Naive thymus-derived CD4-positive, alpha-beta T cell (primary cell): ENCODE measurements around the gene IFTAP. TPM values are rescaled to one million over a fixed set of nuclear protein-coding genes. Genes with fewer than 3 reads are reported as not detected.

Experiments used
- ATAC-seq: fragments of 150-1000 bp; cut with Tn5 transposase; 2 replicates; pipeline ENCODE4 v1.10.0; 2021; ENCODE audit warnings: mild to moderate bottlenecking, moderate library complexity
- CTCF ChIA-PET: fragments of 350-600 bp; sonication (Branson Sonifier 250); formaldehyde crosslinking; loops from one replicate; lab custom pipeline; 2021; ENCODE audit warnings: antibody characterized with exemption; lab: Charles Lee
- POLR2A ChIA-PET: fragments of 350-600 bp; sonication (Branson Sonifier 250); formaldehyde crosslinking; loops from one replicate; lab custom pipeline; 2021; ENCODE audit warnings: antibody characterized with exemption, inconsistent platforms; lab: Charles Lee
- DNase-seq, 9 donors: peaks; one replicate each; pipeline versions ENCODE4 v3.0.0 to v3.0.0-alpha.2; 2020 to 2022; ENCODE audit warnings: mixed read lengths in 1 of 9
- H3K27ac ChIP-seq: one replicate; pipeline ENCODE4 v1.7.0; 2013; ENCODE audit warnings: mild to moderate bottlenecking, low read depth, low read length, moderate library complexity
- H3K27me3 ChIP-seq, 2 donors: one replicate each; pipeline ENCODE4 v1.7.0; 2013; ENCODE audit warnings: low read length in 2 of 2, mild to moderate bottlenecking in 2 of 2, moderate library complexity in 2 of 2; ENCODE audit not compliant: control insufficient read depth in 2 of 2, insufficient read depth in 2 of 2
- H3K36me3 ChIP-seq, 3 experiments: 1 replicate in 2 of 3; 2 replicates in 1 of 3; pipeline ENCODE4 v1.7.0; 2013; ENCODE audit warnings: low read length in 3 of 3, mild to moderate bottlenecking in 3 of 3, moderate library complexity in 1 of 3; ENCODE audit not compliant: insufficient read depth in 3 of 3, control insufficient read depth in 2 of 3
- H3K4me1 ChIP-seq, 2 donors: one replicate each; pipeline ENCODE4 v1.7.0; 2013; ENCODE audit warnings: low read length in 2 of 2, mild to moderate bottlenecking in 2 of 2, moderate library complexity in 1 of 2; ENCODE audit not compliant: control insufficient read depth in 2 of 2, insufficient read depth in 2 of 2
- H3K4me3 ChIP-seq: 2 replicates; pipeline ENCODE4 v1.7.0; 2013; ENCODE audit warnings: mild to moderate bottlenecking, low read length
- H3K9me3 ChIP-seq, 3 experiments: 1 replicate in 2 of 3; 2 replicates in 1 of 3; pipeline ENCODE4 v1.7.0; 2013; ENCODE audit warnings: low read length in 3 of 3; ENCODE audit not compliant: control insufficient read depth in 2 of 3
- H3K27ac Mint-ChIP-seq, 9 donors: one replicate each; pipeline ENCODE4 v1.8.0; 2020 to 2022; ENCODE audit warnings: mixed read lengths in 9 of 9, mild to moderate bottlenecking in 8 of 9, moderate library complexity in 5 of 9, inconsistent platforms in 2 of 9
- H3K27me3 Mint-ChIP-seq, 5 donors: one replicate each; pipeline ENCODE4 v1.8.0; 2021 to 2022; ENCODE audit warnings: mixed read lengths in 5 of 5, mild to moderate bottlenecking in 1 of 5
- H3K36me3 Mint-ChIP-seq, 5 donors: one replicate each; pipeline ENCODE4 v1.8.0; 2020 to 2022; ENCODE audit warnings: mixed read lengths in 5 of 5, mild to moderate bottlenecking in 3 of 5, inconsistent platforms in 1 of 5
- H3K4me1 Mint-ChIP-seq, 7 donors: one replicate each; pipeline ENCODE4 v1.8.0; 2020 to 2022; ENCODE audit warnings: mixed read lengths in 7 of 7, mild to moderate bottlenecking in 3 of 7, inconsistent platforms in 1 of 7
- H3K4me3 Mint-ChIP-seq, 10 donors: one replicate each; pipeline ENCODE4 v1.8.0; 2020 to 2022; ENCODE audit warnings: mild to moderate bottlenecking in 10 of 10, mixed read lengths in 10 of 10, moderate library complexity in 6 of 10, inconsistent platforms in 2 of 10
- H3K9me3 Mint-ChIP-seq, 11 donors: one replicate each; pipeline ENCODE4 v1.8.0; 2020 to 2022; ENCODE audit warnings: mixed read lengths in 11 of 11, mild to moderate bottlenecking in 4 of 11, inconsistent platforms in 1 of 11, moderate library complexity in 1 of 11
- intact Hi-C, 2 donors: fragments of 100-400 bp; cut with micrococcal nuclease; formaldehyde crosslinking; loops; one replicate each; pipeline ENCODE4 v1.15.1; 2023
- polyA plus RNA-seq, 2 donors: library from polyadenylated mRNA; unstranded; fragments of 300-500 nt; fragmentation: Illumina TruSeq; gene quantifications; one replicate each; pipeline ENCODE4 v1.2.3, GENCODE V29; 2021
- total RNA-seq, 6 experiments: library from RNA in 5 of 6; stranded (reverse) in 5 of 6; gene quantifications; 1 replicate in 5 of 6; 2 replicates in 1 of 6; pipeline ENCODE4 v1.2.3 and lab custom pipeline; 2021 to 2026

The IFTAP gene
- total and polyA plus RNA-seq, 7 experiments from 2014 or later, result 1.1 to 14.1 (median 3.2) TPM; not detected in 1

- intact Hi-C loops, result loop anchor here (1.0 kb wide), 3 partner anchors 109 to 275 kb away; partner anchors contain the start of gene COMMD9 (in 1 of the 2)
- Histone ChIP-seq H3K27me3 (no peaks in the 10 kb centered on the region), H3K36me3 (no peaks in the 10 kb centered on the region), H3K4me1 (peaks cover 0 to 7% of the 10 kb centered on the region in 2 donors), H3K27ac (no peak overlapping the region), H3K9me3 (peaks cover 0 to 3% (median 0%) of the 10 kb centered on the region in 3 experiments), H3K4me3 (no peak overlapping the region)
- ATAC-seq (peak; percentile 75), DNase-seq (peak in 7 of 9 donors; percentile 7 to 55 (median 33))
- H3K36me3 Mint-ChIP-seq, result peaks cover 0 to 10% (median 0%) of the 10 kb centered on the region in 5 donors
- CTCF ChIA-PET, result interaction anchor here (1.0 to 3.8 kb wide), 6 partner anchors 12 to 183 kb away, joined by 3 to 28 read pairs (median 4); no protein-coding TSS in a partner anchor
- H3K9me3 Mint-ChIP-seq, result peaks cover 0 to 9% (median 3%) of the 10 kb centered on the region in 11 donors
- POLR2A ChIA-PET, result no interaction called here
- H3K4me1 Mint-ChIP-seq, result peaks cover 4 to 14% (median 6%) of the 10 kb centered on the region in 7 donors
- peaks cover 24 to 65% (median 34%) of the 10 kb centered on the region in 5 donors for H3K27me3 Mint-ChIP-seq
- H3K27ac Mint-ChIP-seq, result no peak overlapping the region
- H3K4me3 Mint-ChIP-seq, result peak overlapping the region; percentile 27 to 87 (median 75)
Measured at GRCh38 chr11:36564376-36565030, 29.8 kb upstream of the IFTAP start.

GRCh38 chr11:36565031-36565610, 29.2 kb upstream of the IFTAP start:
- POLR2A ChIA-PET, result no interaction called here
- H3K4me1 ChIP-seq, result peaks cover 0 to under 1% of the 10 kb centered on the region in 2 donors
- H3K9me3 ChIP-seq, result peaks cover 0 to 2% (median 0%) of the 10 kb centered on the region in 3 experiments
- Mint-ChIP-seq H3K4me3 (peak overlapping the region in 7 of 10 donors; percentile 61 to 87 (median 80)), H3K27ac (no peak overlapping the region), H3K27me3 (peaks cover 25 to 61% (median 33%) of the 10 kb centered on the region in 5 donors), H3K9me3 (peaks cover 0 to 4% (median 0%) of the 10 kb centered on the region in 11 donors), H3K36me3 (peaks cover 0 to 5% (median 0%) of the 10 kb centered on the region in 5 donors), H3K4me1 (peaks cover 4 to 9% (median 5%) of the 10 kb centered on the region in 7 donors)
- no peaks in the 10 kb centered on the region for H3K36me3 ChIP-seq
- no peak overlapping the region for H3K4me3 ChIP-seq
- no peak for ATAC-seq
- CTCF ChIA-PET, result interaction anchor here (1.0 to 3.8 kb wide), 4 partner anchors 11 to 182 kb away, joined by 3 to 28 read pairs (median 4); no protein-coding TSS in a partner anchor
- intact Hi-C loops, result no loop called here
- H3K27ac ChIP-seq, result no peak overlapping the region
- DNase-seq, result no peak
- no peaks in the 10 kb centered on the region for H3K27me3 ChIP-seq

- H3K4me3 ChIP-seq, result no peak overlapping the region
- Mint-ChIP-seq H3K4me3 (no peak overlapping the region), H3K27ac (no peak overlapping the region), H3K4me1 (peaks cover 4 to 8% (median 5%) of the 10 kb centered on the region in 7 donors), H3K9me3 (peaks cover 0 to 1% (median 0%) of the 10 kb centered on the region in 11 donors), H3K36me3 (peaks cover 0 to 4% (median 0%) of the 10 kb centered on the region in 5 donors), H3K27me3 (peaks cover 36 to 73% (median 37%) of the 10 kb centered on the region in 5 donors)
- CTCF ChIA-PET, result interaction anchor here (0.9 to 2.2 kb wide), 3 partner anchors 101 to 180 kb away, joined by 3 to 8 read pairs (median 4); no protein-coding TSS in a partner anchor
- no peaks in the 10 kb centered on the region for H3K27me3 ChIP-seq
- H3K9me3 ChIP-seq, result no peaks in the 10 kb centered on the region
- H3K4me1 ChIP-seq, result no peaks in the 10 kb centered on the region
- no peaks in the 10 kb centered on the region for H3K36me3 ChIP-seq
- intact Hi-C loops, result no loop called here
- POLR2A ChIA-PET, result no interaction called here
- no peak for DNase-seq
- no peak for ATAC-seq
- no peak overlapping the region for H3K27ac ChIP-seq
Measured at GRCh38 chr11:36566407-36567053, 27.8 kb upstream of the IFTAP start.

- intact Hi-C loops, result loop anchor here in 1 of 2 donors (2.0 kb wide), 1 partner anchor 105 kb away; no protein-coding TSS in a partner anchor
- H3K36me3 ChIP-seq, result no peaks in the 10 kb centered on the region
- peaks cover 0 to 1% (median 0%) of the 10 kb centered on the region in 11 donors for H3K9me3 Mint-ChIP-seq
- no peak for DNase-seq
- no peaks in the 10 kb centered on the region for H3K4me1 ChIP-seq
- peaks cover 0 to 4% (median 0%) of the 10 kb centered on the region in 5 donors for H3K36me3 Mint-ChIP-seq
- ATAC-seq, result no peak
- POLR2A ChIA-PET, result no interaction called here
- peaks cover 4 to 8% (median 6%) of the 10 kb centered on the region in 7 donors for H3K4me1 Mint-ChIP-seq
- H3K9me3 ChIP-seq, result no peaks in the 10 kb centered on the region
- no peak within 1 kb of the TSS for H3K4me3 ChIP-seq
- H3K27me3 Mint-ChIP-seq, result peaks cover 41 to 76% (median 49%) of the 10 kb centered on the region in 5 donors
- CTCF ChIA-PET, result interaction anchor here (2.2 kb wide), 1 partner anchor 179 kb away, joined by 8 read pairs; no protein-coding TSS in a partner anchor
- no peak within 1 kb of the TSS for H3K27ac Mint-ChIP-seq
- no peaks in the 10 kb centered on the region for H3K27me3 ChIP-seq
- no peak within 1 kb of the TSS for H3K4me3 Mint-ChIP-seq
- no peak within 1 kb of the TSS for H3K27ac ChIP-seq
Measured at GRCh38 chr11:36567694-36568093, 26.6 kb upstream of the IFTAP start, which contains the start of gene RAG1. Gene RAG1 (plus strand): TSS chr11:36568007. CDS start chr11:36573305, 5,298 bp downstream.

GRCh38 chr11:36569095-36569494, 25.2 kb upstream of the IFTAP start:
- no peaks in the 10 kb centered on the region for H3K27me3 ChIP-seq
- Mint-ChIP-seq H3K4me3 (no peak overlapping the region), H3K27me3 (peaks cover 44 to 78% (median 50%) of the 10 kb centered on the region in 5 donors), H3K4me1 (peaks cover 4 to 8% (median 6%) of the 10 kb centered on the region in 7 donors), H3K27ac (no peak overlapping the region), H3K9me3 (peaks cover 0 to 1% (median 0%) of the 10 kb centered on the region in 11 donors), H3K36me3 (peaks cover 0 to 10% (median 4%) of the 10 kb centered on the region in 5 donors)
- H3K36me3 ChIP-seq, result no peaks in the 10 kb centered on the region
- CTCF ChIA-PET, result no interaction called here
- intact Hi-C loops, result loop anchor here in 1 of 2 donors (2.0 kb wide), 1 partner anchor 104 kb away; no protein-coding TSS in a partner anchor
- H3K9me3 ChIP-seq, result no peaks in the 10 kb centered on the region
- DNase-seq, result no peak
- no peaks in the 10 kb centered on the region for H3K4me1 ChIP-seq
- POLR2A ChIA-PET, result no interaction called here
- ATAC-seq, result no peak
- H3K27ac ChIP-seq, result no peak overlapping the region
- H3K4me3 ChIP-seq, result no peak overlapping the region

GRCh38 chr11:36574486-36574885, 19.8 kb upstream of the IFTAP start:
- Histone ChIP-seq H3K4me3 (no peak overlapping the region), H3K27ac (no peak overlapping the region), H3K4me1 (no peaks in the 10 kb centered on the region), H3K36me3 (no peaks in the 10 kb centered on the region), H3K9me3 (no peaks in the 10 kb centered on the region), H3K27me3 (peaks cover 0 to 7% of the 10 kb centered on the region in 2 donors)
- Mint-ChIP-seq H3K4me1 (peaks cover 0 to 2% (median 0%) of the 10 kb centered on the region in 7 donors), H3K9me3 (no peaks in the 10 kb centered on the region), H3K27me3 (peaks cover 21 to 58% (median 29%) of the 10 kb centered on the region in 5 donors), H3K36me3 (peaks cover 0 to 22% (median 11%) of the 10 kb centered on the region in 5 donors), H3K4me3 (no peak overlapping the region), H3K27ac (no peak overlapping the region)
- CTCF ChIA-PET, result no interaction called here
- intact Hi-C loops, result no loop called here
- no peak for ATAC-seq
- POLR2A ChIA-PET, result no interaction called here
- no peak for DNase-seq
